ENCODE data around the gene LPP. TPM values are rescaled to one million over a fixed set of nuclear protein-coding genes. Genes with fewer than 3 reads are reported as not detected.
A peak's percentile ranks its signal among the peaks of the same experiment; 100 is the strongest.

LPP gene
- total RNA-seq, 1 experiment from 2014 or later, result 12.6 TPM

DNA sequence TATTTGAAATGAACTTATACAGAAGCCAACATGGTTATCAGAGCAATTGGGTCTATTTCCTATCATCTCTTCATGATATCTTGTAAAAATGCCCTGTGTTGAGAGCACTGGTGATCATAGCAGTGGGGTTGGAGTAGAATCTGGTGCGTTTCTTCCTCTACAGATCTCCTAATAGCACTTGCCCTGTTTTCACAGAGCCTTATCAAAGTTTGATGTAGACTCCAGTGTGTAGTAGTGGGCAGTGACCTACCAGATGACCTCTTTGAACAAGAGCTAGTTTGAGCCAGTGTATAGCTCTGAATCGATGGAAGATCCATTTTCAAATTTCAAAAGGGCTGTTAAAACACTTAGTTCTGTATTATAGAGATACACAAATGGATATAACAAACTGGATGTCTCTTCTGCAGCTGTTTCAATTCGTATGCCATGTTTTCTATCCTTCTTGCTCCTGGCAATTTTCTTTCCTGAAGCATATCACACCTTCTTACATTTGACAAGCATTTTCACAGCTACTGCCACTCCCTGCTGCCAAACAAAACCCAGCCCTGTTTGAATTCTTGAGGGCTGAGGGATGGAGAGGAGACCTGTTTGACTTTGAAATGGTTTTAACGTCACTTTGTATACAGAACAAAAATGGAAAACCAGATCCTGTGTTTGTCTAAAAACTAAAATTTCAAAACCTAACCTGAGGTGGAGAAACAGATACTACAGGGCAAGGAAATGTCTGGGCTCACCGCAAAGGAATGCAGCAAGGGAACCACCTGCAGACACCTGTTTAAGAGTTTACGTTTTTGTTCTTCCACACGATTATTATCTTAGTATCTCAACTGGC is 663.4 kb downstream of the LPP start:
- in situ Hi-C loops (cut with HindIII; ENCODE audit: low sequenced_read_pairs), result no loop called here
- DNase-seq (ENCODE audit: low spot score), result no peak

GRCh38 chr3:188817935-188818269 is 663.9 kb downstream of the LPP start:
- no peak for DNase-seq (ENCODE audit: low spot score)
- in situ Hi-C loops (cut with HindIII; ENCODE audit: low sequenced_read_pairs), result no loop called here

- in situ Hi-C loops (cut with HindIII; ENCODE audit: low sequenced_read_pairs), result no loop called here
- no peak for DNase-seq (ENCODE audit: low spot score)
These were observed 664.3 kb downstream of the LPP start for GRCh38 chr3:188818282-188818681.

DNA sequence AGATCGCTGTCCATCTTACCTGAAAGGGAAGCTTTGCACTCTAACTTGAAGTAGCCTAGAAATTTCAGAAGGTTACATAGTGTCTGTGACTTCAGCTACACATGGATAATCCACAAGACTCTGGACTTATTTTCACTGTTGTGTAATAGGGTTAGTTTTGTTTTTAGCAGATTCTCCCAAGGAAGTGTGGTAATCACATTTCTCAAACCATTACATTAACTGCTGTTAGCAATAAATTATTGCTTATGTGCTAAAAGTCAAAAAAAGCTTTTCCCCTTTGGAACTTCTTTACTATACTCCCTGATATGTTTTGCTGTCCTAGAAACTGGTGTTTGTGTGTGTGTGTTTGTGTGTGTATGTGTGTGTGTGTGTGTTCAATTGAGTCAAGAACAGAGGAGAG is 666.0 kb downstream of the LPP start:
- in situ Hi-C loops (cut with HindIII; ENCODE audit: low sequenced_read_pairs), result no loop called here

GRCh38 chr3:188822004-188822403 is 668.0 kb downstream of the LPP start:
- in situ Hi-C loops (cut with HindIII; ENCODE audit: low sequenced_read_pairs), result no loop called here

More for the DNA sequence above, 666.0 kb downstream of the LPP start:
- DNase-seq (ENCODE audit: low spot score), result no peak

GRCh38 chr3:188822411-188822810 is 668.5 kb downstream of the LPP start:
- in situ Hi-C loops (cut with HindIII; ENCODE audit: low sequenced_read_pairs), result no loop called here

More at GRCh38 chr3:188822004-188822403, 668.0 kb downstream of the LPP start:
- DNase-seq (ENCODE audit: low spot score), result no peak

GRCh38 chr3:188824566-188824965 is 670.6 kb downstream of the LPP start:
- in situ Hi-C loops (cut with HindIII; ENCODE audit: low sequenced_read_pairs), result no loop called here
- DNase-seq (ENCODE audit: low spot score), result peak; percentile 50

More at GRCh38 chr3:188822411-188822810, 668.5 kb downstream of the LPP start:
- DNase-seq (ENCODE audit: low spot score), result no peak

DNA sequence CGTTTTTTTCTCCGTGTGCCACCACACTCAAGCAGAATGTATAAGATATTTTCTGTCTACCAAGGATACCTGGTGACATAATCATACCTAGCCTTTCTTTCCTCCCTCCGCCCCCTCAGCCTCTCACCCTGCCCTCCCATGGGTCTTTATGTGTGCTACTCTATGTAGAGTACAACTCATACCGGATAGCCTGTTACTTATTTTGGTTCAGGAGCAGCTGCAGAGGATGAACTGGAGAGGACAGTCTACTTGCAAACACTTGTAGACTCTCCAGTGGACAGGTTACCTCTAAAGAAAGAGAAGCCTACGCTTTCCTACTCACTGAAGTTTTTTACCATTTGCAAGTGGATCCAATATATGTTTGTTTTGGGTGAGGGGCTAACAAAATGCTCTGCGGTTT is 671.9 kb downstream of the LPP start:
- no peak for DNase-seq (ENCODE audit: low spot score)
- in situ Hi-C loops (cut with HindIII; ENCODE audit: low sequenced_read_pairs), result no loop called here

GRCh38 chr3:188826574-188826973 is 672.6 kb downstream of the LPP start:
- in situ Hi-C loops (cut with HindIII; ENCODE audit: low sequenced_read_pairs), result no loop called here

DNA sequence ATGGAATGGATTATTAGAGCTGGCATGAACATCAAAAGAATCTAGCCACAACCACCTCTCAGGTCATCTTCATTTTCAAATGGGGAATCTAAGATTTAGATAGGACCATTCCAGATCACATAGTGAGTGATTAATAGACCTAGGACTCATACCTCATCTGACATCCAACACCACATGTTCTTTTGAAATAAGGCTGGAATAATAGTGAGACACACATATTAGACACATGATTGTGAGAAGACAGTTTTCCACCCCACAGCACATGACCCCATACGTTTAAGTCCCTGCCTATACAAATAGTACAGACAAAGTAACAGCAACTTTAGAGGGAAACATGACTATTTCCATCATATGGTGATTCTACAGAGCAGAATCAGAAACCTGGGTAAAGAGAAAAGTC is 673.1 kb downstream of the LPP start:
- in situ Hi-C loops (cut with HindIII; ENCODE audit: low sequenced_read_pairs), result no loop called here
- no peak for DNase-seq (ENCODE audit: low spot score)

More at GRCh38 chr3:188826574-188826973, 672.6 kb downstream of the LPP start:
- no peak for DNase-seq (ENCODE audit: low spot score)

DNA sequence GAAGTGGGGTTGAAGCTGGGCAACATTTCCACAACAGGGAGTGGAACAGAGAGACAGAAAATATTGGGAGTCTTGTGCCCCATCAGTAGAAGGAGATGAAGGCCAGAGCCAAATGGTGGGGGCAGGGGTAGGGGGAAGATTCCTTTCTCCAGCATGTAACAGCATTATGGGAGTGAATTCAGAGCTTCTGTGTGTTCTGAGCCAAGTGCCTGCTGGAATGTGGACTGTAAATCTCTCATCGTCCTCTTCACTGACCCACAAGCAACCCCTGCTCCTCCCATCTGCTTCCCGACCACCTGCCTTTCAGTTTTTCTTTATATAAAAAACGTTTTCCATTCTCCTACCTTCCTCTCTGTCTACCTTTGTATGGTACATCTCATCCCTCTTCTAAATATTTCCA is 673.6 kb downstream of the LPP start:
- DNase-seq (ENCODE audit: low spot score), result no peak
- in situ Hi-C loops (cut with HindIII; ENCODE audit: low sequenced_read_pairs), result no loop called here

- in situ Hi-C loops (cut with HindIII; ENCODE audit: low sequenced_read_pairs), result no loop called here
- no peak for DNase-seq (ENCODE audit: low spot score)
These were observed 675.2 kb downstream of the LPP start for GRCh38 chr3:188829130-188829529.

DNA sequence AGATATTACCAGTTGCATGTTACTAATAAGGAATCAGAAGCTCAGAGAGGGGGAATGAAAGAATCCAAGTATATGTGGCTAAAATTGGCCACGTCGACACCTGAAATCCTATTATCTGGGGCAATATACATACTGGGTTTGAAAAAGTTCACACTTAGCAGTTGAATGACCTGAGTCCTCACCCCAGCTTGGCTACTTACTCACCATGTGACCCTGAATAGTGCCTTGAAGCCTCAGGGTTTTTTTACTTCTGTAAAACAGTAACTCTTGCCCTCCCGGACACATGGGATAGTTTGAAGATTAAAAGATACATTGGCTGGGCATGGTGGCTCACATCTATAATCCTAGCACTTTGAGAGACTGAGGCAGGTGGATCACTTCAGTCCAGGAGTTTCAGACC is 675.6 kb downstream of the LPP start:
- in situ Hi-C loops (cut with HindIII; ENCODE audit: low sequenced_read_pairs), result no loop called here

DNA sequence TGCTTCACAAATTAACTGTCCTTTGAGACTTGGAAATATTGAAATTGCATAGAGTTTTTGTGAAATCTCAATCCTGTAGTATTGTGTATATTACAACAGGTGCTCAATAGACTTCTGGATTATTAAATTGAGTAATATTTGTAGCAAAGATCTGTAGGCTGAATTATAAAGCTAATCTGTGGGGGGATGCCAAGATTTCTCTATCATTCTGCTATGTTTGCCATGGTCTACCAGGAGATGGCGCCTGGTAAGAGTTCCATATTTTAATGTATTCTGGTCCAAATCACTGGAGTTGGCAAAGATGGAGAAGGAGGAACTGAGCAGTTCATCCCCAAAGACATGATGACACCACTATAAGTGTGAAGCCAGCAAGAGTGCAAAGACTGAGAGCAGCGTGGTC is 676.9 kb downstream of the LPP start:
- no peak for DNase-seq (ENCODE audit: low spot score)
- in situ Hi-C loops (cut with HindIII; ENCODE audit: low sequenced_read_pairs), result no loop called here

More for the DNA sequence above, 675.6 kb downstream of the LPP start:
- DNase-seq (ENCODE audit: low spot score), result no peak

DNA sequence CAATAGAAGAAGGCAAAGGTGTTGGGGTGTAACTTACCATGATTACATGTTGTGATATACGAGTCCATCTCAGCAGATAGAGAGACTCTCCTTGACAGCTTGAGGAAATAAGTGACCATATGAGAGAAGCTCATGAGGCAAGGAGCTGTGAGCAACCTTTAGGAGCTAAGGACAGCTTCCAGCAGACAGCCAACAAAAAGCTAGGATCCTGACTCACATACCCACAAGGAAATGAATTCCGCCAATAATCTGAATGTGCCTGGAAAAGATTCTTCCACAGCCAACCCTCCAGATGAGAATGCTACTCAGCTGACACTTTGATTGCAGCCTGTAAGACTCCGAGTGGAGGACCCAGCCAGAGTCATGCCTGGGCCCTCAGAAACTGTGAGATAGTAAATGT is 678.2 kb downstream of the LPP start:
- no peak for DNase-seq (ENCODE audit: low spot score)
- in situ Hi-C loops (cut with HindIII; ENCODE audit: low sequenced_read_pairs), result no loop called here

GRCh38 chr3:188832961-188833721 is 679.2 kb downstream of the LPP start:
- DNase-seq (ENCODE audit: low spot score), result no peak
- in situ Hi-C loops (cut with HindIII; ENCODE audit: low sequenced_read_pairs), result no loop called here

GRCh38 chr3:188834349-188834748 is 680.4 kb downstream of the LPP start:
- in situ Hi-C loops (cut with HindIII; ENCODE audit: low sequenced_read_pairs), result no loop called here

GRCh38 chr3:188839187-188839695 is 685.3 kb downstream of the LPP start:
- in situ Hi-C loops (cut with HindIII; ENCODE audit: low sequenced_read_pairs), result no loop called here
- no peak for DNase-seq (ENCODE audit: low spot score)

More at GRCh38 chr3:188834349-188834748, 680.4 kb downstream of the LPP start:
- DNase-seq (ENCODE audit: low spot score), result no peak

DNA sequence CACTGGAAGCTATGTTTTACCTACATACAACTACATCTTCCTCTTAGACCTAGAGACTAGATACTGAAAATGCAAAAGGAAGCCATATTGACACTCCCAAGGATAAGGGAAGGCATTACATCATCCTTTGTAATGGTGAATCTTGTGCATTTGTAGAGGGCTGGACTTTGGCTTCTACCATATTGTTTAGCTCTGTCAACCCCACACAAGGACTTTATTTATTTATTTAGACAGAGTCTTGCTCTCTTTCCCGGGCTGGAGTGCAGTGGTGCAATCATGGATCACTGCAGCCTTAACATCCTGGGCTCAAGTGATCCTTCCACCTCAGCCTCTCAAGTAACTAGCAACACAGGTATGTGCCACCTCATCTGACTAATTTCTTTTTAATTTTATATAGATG is 686.3 kb downstream of the LPP start:
- DNase-seq (ENCODE audit: low spot score), result no peak
- in situ Hi-C loops (cut with HindIII; ENCODE audit: low sequenced_read_pairs), result no loop called here

DNA sequence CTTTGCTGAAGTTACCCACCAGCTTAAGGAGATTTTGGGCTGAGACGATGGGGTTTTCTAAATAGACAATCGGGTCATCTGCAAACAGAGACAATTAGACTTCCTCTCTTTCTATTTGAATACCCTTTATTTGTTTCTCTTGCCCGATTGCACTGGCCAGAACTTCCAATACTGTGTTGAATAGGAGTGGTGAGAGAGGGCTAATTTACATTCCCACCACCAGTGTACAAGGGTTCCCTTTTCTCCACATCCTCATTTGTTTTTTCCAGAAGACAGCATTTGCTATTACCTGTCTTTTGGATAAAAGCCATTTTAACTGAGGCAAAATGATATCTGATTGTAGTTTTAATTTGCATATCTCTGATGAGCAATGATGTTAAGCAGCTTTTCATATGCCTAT is 687.9 kb downstream of the LPP start:
- DNase-seq (ENCODE audit: low spot score), result no peak
- in situ Hi-C loops (cut with HindIII; ENCODE audit: low sequenced_read_pairs), result no loop called here

All from G401 (cell line).